GM18499 (cell line): ENCODE data around the gene TOGARAM1.
"Not testable (repeated sequence)": the region's sequence is repeated elsewhere in the genome, so short reads cannot be mapped to it uniquely, and the experiment has no call there.

Experiments used
- ATAC-seq: cut with Tn5 transposase; IDR thresholded peaks from one replicate; pipeline ENCODE4 v1.9.1; 2021; ENCODE audit warnings: moderate number of reproducible peaks; ENCODE audit not compliant: insufficient read depth, unreplicated experiment

TOGARAM1 gene

DNA sequence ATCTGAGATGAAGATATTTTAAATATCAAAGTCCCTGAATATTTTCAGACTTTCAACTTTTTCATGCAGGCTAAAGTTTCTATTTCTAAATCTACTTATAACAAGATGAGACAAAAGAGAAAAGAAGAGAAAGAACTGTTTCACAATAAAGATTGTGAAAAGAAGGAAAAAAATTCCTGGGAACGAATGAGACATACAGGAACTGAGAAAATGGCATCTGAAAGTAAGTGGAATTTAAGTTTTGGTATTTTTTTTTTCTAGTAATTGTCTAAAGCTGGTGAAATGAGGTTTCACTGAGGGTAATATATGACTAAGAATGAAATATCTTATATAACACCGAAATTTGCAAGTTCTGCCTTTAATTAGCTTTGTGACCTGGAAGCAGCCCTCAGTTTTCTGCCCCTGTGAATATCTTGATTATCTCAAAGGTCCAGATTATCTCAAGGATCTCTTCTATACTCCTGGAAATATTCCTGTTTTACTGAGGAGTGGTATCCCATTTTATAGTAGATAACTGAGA is 66.2 kb downstream of the TOGARAM1 start:
- no peak for ATAC-seq

DNA sequence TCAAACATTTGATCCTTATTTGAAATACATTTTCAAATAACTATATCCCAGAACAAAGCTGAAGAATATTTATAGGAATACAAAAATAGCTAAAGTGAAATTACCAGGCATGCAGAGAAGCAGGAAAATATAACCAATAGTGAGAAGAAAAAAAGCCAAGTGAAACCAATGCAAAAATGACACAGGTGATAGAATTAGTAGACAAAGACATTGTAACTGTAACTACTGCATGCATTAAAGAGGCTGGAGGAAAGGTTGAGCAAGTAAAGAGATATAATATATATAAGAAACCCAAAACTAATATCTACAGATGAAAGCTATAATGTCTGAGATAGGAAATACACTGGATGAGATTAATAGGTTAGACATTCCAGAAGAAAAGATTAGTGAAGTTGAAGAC is 72.7 kb downstream of the TOGARAM1 start:
- no peak for ATAC-seq

DNA sequence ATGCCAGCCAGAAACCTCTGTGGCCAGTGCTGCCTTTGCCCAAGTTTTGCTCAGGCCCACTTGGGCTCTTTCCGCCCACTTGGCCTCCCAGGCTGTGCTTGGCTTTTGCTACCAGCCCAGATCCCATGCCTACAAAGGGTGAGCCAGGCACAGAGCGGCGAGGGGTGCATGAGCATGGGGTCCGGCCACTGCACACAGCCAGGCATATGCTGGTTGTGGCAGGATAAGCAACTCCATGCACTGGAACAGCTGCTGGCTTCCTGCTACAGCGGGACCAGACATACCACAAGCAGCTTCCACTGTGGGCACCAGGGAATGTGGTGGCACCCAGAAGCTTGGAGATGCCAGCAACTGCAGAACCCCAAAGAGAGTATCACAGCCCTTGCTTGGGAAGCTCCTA is 76.3 kb downstream of the TOGARAM1 start:
- no peak for ATAC-seq

DNA sequence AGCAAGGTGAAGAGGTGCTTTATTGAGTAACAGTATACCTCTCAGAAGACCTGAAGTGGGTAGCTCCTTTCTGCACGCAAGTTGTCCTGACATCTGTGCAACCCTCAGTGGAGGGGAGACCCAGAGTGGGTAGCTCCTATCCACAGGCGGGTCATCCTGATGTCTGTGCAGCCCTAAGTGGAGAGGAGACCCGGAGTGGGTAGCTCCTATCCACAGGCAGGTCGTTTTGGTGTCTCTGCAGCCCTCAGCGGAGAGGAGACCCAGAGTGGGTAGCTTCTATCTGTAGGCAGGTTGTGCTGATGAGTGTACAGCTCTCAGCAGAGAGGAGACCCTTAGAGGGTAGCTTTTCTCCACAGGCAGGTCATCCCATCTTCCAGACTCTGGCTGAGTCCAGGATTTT is 76.9 kb downstream of the TOGARAM1 start:
- ATAC-seq: no peak

DNA sequence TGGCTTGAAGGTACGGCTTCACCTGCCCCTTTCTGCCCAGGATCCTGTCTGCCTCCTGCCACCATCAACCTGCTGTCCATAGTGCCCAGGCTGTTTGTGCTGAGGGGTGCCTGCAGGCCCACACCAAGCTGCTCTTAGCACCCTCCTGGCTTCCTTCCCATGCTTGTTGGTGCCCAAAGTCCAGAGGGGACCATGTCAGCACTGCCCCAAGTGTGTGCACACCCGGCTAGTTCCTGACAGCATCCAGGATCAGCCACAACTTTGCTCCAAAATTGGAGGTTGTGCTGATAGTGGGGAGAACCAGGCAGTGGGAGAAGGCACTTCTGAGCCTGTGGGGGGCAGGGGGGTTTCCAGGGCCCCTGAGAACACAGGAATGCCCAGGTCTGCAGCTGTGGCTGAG is 77.4 kb downstream of the TOGARAM1 start:
- no peak for ATAC-seq

DNA sequence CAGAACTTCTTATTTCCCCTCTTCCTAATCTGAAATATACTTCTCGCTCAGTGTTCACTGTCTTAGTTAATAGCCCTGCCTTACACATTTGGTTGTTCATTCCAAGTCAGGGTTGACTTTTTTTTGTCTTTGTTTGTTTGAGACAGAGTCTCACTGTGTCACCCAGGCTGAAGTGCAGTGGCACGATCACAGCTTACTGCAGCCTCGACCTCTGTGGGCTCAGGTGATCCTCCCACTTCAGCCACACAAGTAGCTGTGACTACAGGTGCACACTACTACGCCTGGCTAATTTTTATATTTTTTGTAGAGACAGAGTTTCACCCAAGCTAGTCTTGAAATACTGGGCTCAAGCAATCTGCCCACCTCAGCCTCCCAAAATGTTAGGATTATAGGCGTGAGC is 79.7 kb downstream of the TOGARAM1 start:
- ATAC-seq: no peak

DNA sequence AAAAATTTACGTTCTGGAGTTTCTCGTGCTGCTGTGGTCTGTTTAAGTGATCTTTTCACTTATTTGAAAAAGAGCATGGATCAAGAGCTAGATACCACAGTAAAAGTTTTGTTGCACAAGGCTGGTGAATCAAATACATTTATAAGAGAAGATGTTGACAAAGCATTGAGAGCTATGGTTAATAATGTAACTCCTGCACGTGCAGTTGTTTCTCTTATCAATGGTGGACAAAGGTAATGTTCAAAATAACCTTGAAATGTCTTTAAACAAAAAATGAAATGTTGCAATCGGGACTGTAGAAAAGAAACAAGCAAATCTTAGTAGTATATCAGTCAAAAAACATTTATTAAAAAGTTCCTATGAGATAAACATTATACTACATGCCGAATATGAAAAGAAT is 82.6 kb downstream of the TOGARAM1 start:
- no peak for ATAC-seq

DNA sequence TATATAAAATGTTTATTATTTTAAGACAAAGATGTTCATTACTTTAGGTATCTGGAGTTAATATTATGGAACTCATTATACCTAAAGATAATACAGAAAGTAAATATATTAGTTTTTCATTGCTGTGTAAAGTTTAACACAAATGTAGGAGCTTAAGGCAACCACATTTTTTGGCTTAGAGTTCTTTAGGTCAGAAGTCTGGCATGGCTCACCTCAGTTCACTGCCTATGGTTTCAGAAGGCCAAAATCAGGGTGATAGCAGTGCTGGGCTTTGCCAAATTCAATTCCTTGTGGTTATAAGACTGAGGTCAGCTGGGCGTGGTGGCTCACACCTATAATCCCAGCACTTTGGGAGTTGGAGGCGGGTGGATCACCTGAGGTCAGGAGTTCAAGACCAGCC is 86.4 kb downstream of the TOGARAM1 start:
- ATAC-seq: no peak

DNA sequence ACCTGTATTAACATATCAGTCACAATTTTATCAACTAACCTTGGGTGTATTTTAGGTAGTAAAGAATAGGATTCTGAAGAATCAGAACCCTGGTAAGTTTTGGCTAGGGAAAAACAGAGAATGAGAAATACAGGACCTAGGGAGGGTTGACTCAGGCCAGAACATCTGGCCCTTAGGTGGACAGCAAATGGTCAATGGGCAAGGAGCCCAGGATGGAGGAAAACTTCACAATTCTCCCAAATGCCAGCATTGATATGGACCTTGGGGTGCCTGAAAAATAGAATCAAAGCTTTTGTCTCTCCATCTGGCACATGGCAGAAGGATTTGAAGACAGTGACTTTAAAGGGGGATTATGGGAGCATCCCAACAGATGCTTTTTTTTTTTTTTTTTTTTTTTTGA is 89.2 kb downstream of the TOGARAM1 start:
- ATAC-seq: no peak

DNA sequence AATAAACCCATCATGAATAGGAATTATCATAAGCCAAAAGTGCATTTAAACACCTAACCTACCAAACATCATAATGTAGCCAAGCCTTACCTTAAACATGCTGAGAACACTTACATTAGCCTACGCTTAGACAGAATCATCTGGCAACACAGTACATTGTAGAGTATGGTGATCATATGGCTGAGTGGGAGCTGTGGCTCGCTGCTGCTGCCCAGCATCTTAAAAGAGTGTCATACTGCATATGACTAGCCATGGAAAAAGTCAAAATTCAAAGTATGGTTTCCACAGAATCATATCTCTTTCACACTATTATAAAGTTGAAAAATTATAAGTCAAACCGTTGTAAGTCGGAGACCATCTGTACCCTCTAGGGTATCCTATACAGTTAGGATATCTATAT is 89.9 kb downstream of the TOGARAM1 start:
- no peak for ATAC-seq

DNA sequence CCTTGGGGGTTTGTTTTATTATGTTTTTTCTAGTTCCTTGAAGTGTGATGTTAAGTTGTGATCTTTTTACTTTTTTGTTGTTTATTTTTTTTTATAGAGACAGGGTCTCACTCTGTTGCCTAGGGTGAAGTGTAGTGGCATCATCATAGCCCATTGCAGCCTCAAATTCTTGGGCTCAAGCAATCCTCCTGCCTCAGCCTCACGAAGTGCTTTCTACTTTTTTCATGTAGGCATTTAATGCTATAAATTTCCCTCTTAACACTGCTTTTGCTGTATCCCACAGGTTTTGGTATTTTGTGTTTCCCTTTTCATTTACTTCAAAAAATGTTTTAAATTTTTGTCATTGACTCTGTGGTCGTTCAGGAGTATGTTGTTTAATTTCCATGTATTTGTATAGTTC is 95.4 kb downstream of the TOGARAM1 start:
- no peak for ATAC-seq

DNA sequence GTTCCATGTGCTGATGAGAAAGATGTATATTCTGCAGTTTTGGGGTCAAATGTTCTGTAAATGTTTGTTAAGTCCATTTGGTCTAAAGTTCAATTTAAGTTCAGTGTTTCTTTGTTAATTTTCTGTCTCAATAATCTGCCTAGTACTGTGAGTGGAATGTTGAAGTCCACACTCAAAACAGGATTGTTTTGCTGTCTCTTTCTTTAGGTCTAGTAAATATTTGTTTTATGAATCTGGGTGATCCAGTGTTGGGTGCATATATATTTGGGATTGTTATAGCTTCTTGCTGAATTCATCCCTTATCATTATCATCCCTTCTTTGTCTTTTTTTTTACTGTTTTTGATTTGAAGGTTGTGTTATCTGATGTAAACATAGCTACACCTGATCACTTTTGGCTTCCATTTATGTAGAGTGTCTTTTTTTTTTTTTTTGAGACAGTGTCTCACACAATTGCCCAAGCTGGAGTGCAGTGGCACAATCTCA is 95.9 kb downstream of the TOGARAM1 start:
- ATAC-seq: no peak

DNA sequence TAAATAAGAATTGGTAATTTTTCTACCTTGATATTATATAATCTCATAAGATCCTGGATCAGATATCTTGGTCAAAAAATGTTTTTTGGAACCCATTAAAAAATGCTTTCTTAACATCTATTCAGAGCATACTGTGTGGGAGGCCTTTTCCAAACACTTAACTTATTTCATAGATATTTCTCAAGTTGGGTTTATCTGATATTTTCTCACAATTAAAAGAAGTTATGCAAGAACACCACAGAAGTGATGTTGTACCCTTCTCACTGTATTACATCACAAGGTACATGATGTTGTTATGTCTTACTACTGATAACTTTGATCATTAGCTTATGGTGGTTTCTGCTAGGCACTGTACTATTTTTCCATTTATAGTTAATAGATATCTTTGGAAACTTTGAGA is 98.6 kb downstream of the TOGARAM1 start:
- no peak for ATAC-seq

DNA sequence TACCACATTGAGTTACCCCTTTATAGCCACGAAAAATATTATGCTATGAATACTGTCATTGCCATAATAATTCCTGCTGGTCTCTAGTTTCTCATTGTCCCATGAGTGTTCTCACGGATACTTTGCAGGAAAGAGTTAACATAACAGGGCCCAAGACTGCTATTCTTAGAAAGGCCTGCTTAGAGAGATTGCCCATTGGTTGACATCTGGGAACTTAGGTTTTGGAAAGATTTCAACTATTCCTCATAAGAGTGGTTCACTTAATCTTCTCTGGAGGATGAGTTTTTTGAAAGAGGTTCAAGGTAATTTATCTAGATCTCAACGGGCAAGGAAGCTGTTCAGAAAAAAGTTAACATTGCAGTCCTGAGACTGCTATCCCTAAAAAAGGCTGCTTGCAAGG is 103.5 kb downstream of the TOGARAM1 start:
- ATAC-seq: no peak

DNA sequence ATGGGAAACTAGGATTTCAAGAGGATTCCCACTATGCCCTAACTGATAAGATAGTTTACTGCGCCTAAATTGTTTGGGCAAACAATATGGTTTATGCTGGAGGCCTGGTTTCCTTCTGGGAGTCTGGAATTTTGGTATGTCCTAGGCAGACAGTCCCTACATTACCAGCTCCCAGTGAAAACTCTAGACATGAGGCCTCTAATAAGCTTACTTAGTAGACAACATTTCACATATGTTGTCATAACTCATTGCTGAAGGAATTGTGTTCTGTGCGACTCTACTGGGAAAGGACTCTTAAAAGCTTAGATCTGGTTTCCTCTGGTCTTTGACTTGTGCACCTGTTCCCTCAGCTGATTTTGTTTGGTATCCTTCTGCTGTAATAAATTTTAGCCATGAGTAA is 104.0 kb downstream of the TOGARAM1 start:
- no peak for ATAC-seq

DNA sequence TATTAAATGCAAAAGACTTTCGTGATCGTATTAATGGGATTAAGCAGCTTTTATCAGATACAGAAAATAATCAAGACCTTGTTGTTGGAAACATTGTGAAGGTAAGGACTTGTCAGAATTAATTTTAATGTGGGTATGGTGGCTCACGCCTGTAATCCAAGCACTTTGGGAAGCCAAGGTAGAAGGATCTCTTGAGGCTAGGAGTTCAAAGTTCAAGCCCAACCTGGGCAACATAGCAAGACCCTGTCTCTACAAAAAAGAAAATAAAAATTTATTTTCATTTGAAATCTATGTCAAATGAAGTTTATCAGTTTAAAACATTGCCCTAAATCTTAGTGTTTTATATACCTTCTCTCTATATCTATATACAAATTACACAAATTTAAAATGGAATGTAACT is 104.7 kb downstream of the TOGARAM1 start:
- ATAC-seq: no peak

DNA sequence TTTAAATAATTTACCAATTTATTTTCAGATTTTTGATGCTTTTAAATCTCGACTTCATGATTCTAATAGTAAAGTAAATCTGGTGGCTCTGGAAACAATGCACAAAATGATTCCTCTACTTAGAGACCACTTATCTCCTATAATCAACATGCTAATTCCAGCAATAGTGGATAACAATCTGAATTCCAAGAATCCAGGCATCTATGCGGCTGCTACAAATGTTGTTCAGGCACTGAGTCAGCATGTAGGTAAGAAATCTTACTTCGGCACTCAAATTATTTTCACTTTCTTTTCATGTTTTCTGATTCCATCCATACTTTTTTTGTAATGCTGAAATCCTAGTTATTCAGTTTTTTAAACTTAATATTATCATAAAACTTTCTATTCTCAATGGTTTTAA is 106.4 kb downstream of the TOGARAM1 start:
- no peak for ATAC-seq

DNA sequence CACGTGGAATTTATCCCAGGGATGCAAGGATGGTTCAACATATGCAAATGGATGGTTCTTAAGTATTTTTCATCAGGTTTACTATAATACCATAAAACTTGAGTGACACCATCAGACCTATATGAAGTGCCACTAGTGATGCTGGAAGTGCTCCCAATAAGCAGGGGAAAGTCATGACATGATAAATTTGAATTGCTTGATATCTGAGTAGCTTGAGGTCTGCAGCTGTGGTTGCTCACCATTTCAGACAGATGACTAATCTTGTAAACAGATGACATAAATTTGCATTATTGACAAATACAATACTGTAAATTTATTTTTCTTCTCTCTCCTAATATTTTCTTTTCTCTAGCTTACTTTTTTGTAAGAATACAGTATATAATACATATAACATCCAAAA is 108.2 kb downstream of the TOGARAM1 start:
- no peak for ATAC-seq

DNA sequence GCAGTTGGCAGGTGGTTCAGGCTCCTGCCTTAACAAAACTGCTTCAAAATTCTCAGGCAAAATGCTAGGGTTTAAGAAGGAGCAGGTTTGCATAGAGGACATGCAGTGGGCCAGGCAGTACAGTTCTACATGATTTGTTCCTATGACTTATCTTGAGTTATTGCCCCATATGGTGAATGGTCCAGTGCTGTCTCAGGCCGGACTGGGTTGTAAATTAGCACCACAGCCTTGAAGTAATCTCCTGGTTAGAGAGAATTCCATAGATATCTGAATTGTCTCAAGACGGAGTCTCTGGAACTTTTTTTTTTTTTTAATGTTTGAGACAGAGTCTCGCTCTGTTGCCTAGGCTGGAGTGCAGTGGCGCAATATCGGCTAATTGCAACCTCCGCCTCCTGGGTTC is 110.1 kb downstream of the TOGARAM1 start:
- no peak for ATAC-seq

DNA sequence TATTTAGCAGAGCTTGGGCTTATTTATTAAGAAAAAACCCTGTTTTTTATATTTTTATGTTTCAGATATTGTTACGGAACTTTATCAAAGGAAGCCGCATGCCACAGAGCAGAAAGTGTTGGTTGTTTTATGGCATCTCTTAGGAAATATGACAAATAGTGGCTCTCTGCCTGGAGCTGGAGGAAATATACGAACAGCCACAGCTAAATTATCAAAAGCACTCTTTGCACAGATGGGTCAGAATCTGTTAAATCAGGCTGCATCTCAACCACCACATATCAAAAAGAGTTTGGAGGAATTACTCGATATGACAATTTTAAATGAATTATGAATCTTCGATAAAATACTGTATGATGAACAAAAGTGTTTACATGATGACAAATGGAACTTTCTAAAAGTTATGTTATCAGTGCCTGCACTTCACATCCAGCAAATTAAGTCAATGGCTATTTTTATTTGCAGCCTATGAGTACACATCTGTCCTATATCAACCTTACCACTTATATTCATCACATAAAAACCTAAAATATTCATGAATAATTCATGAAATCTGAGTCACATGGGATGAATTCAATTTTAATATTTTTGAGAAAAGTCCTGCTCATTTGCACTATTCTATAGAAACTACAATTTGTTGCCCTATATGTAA is 111.4 kb downstream of the TOGARAM1 start:
- no peak for ATAC-seq

DNA sequence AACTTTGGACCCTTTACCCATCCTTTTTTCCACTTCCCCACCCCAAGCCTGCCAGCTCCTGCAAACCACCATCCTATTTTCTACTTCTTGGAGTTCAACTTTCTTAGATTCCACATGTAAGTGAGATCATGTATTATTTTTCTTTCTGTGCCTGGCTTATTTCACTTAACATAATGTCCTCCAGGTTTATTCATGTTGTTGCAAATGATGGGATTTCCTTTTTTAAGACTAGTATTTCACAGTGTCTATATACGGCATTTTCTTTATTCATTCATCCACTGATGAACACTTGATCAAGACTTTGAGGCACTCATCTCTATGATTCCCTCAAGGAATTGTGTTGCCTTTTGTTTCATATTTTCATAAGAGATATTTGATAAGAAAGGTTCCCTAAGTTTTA is 116.3 kb downstream of the TOGARAM1 start:
- no peak for ATAC-seq

DNA sequence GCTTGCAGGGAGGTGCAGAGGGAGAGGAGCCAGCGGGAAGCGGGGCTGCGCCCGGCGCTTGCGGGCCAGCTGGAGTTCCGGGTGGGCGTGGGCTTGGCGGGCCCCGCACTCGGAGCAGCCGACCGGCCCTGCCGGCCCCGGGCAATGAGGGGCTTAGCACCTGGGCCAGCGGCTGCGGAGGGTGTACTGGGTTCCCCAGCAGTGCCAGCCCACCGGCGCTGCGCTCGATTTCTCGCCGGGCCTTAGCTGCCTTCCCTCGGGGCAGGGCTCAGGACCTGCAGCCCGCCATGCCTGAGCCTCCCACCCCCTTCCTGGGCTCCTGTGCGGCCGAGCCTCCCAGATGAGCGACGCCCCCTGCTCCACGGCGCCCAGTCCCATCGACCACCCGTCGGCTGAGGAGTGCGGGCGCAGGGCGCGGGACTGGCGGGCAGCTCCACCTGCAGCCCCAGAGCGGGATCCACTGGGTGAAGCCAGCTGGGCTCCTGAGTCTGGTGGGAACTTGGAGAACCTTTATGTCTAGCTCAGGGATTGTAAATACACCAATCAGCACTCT is 118.5 kb downstream of the TOGARAM1 start:
- ATAC-seq: not testable (repeated sequence)
